Measurements from ENCODE around the gene HKDC1. TPM values are rescaled to one million over a fixed set of nuclear protein-coding genes. Genes with fewer than 3 reads are reported as not detected.

Gene HKDC1
- total RNA-seq, 4 donors from 2014 or later = 0.27 to 4.0 TPM; not detected in 2

DNA sequence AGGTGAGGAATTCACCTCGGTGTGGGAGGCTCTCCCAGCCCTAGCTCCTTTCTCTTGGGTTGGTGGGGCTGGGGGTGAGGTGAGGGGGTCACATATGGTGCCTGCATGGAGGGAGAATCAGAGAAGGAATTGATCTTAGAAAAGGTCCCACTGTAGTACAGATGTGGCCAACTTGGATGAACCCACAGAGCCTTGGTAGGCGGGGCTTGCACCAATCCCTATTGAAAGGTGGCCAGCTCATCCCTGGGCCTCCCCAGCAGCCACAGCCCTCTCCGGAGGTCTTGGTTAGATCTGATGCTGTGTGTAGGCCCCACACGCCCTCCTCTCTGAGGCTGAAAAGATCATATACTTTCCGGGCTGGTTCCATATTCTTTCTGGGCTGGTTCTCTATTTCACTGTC is 19.0 kb downstream of the HKDC1 start:
- H3K36me3 ChIP-seq = no peaks in the 10 kb centered on the region
- TF ChIP-seq, protein P1, sequence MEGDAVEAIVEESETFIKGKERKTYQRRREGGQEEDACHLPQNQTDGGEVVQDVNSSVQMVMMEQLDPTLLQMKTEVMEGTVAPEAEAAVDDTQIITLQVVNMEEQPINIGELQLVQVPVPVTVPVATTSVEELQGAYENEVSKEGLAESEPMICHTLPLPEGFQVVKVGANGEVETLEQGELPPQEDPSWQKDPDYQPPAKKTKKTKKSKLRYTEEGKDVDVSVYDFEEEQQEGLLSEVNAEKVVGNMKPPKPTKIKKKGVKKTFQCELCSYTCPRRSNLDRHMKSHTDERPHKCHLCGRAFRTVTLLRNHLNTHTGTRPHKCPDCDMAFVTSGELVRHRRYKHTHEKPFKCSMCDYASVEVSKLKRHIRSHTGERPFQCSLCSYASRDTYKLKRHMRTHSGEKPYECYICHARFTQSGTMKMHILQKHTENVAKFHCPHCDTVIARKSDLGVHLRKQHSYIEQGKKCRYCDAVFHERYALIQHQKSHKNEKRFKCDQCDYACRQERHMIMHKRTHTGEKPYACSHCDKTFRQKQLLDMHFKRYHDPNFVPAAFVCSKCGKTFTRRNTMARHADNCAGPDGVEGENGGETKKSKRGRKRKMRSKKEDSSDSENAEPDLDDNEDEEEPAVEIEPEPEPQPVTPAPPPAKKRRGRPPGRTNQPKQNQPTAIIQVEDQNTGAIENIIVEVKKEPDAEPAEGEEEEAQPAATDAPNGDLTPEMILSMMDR (IDR thresholded peaks at IDR 0.05) = no peak
- no peak for TF ChIP-seq POLR2A (IDR thresholded peaks at IDR 0.05)
- no peaks in the 10 kb centered on the region for H3K4me1 ChIP-seq
- no peaks in the 10 kb centered on the region for H3K27me3 ChIP-seq
- intact Hi-C loops (cut with DNase I; ENCODE audit: low total_unique reads) = loop anchor here (5.0 kb wide), 1 partner anchor 153 kb away; no protein-coding TSS in a partner anchor
- H3K9me3 ChIP-seq = no peaks in the 10 kb centered on the region
- H3K27ac ChIP-seq = no peak overlapping the region
- no peak for DNase-seq
- H3K4me3 ChIP-seq = no peak overlapping the region

- Histone ChIP-seq H3K4me3 (no peak overlapping the region), H3K36me3 (no peaks in the 10 kb centered on the region), H3K27me3 (no peaks in the 10 kb centered on the region), H3K4me1 (no peaks in the 10 kb centered on the region), H3K27ac (no peak overlapping the region), H3K9me3 (no peaks in the 10 kb centered on the region)
- no peak for DNase-seq
- intact Hi-C loops (cut with DNase I; ENCODE audit: low total_unique reads) = loop anchor here (5.0 kb wide), 1 partner anchor 152 kb away; no protein-coding TSS in a partner anchor
- TF ChIP-seq POLR2A (IDR thresholded peaks at IDR 0.05) = no peak
- TF ChIP-seq, protein P1 (IDR thresholded peaks at IDR 0.05) = no peak
Measured at GRCh38 chr10:69239816-69240434, 19.8 kb downstream of the HKDC1 start.

GRCh38 chr10:69240455-69240854 is 20.3 kb downstream of the HKDC1 start:
- H3K4me1 ChIP-seq = no peaks in the 10 kb centered on the region
- H3K36me3 ChIP-seq = no peaks in the 10 kb centered on the region
- TF ChIP-seq POLR2A (IDR thresholded peaks at IDR 0.05) = no peak
- TF ChIP-seq, protein P1 (IDR thresholded peaks at IDR 0.05) = no peak
- H3K4me3 ChIP-seq = no peak overlapping the region
- DNase-seq = no peak
- H3K27me3 ChIP-seq = no peaks in the 10 kb centered on the region
- intact Hi-C loops (cut with DNase I; ENCODE audit: low total_unique reads) = no loop called here
- H3K9me3 ChIP-seq = no peaks in the 10 kb centered on the region
- no peak overlapping the region for H3K27ac ChIP-seq

DNA sequence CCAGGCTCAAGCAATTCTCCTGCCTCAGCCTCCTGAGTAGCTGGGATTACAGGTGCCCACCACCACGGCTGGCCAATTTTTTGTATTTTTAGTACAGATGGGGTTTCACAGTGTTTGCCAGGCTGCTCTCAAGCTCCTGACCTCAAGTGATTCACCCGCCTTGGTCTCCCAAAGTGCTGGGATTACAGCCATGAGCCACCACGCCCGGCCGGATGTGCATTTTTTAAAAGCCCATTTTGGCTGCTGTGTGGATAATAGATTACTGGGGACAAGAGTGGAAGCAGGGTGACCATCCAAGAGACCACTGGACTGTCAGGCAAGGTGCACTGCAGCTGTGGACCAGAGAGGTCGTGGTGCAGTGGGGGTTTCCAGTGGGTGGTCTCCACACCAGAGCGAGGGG is 21.4 kb downstream of the HKDC1 start:
- no peak overlapping the region for H3K4me3 ChIP-seq
- H3K36me3 ChIP-seq = no peaks in the 10 kb centered on the region
- H3K27ac ChIP-seq = no peak overlapping the region
- intact Hi-C loops (cut with DNase I; ENCODE audit: low total_unique reads) = no loop called here
- TF ChIP-seq POLR2A (IDR thresholded peaks at IDR 0.05) = no peak
- TF ChIP-seq, protein P1 (IDR thresholded peaks at IDR 0.05) = no peak
- no peaks in the 10 kb centered on the region for H3K4me1 ChIP-seq
- DNase-seq = no peak
- no peaks in the 10 kb centered on the region for H3K27me3 ChIP-seq
- H3K9me3 ChIP-seq = no peaks in the 10 kb centered on the region

DNA sequence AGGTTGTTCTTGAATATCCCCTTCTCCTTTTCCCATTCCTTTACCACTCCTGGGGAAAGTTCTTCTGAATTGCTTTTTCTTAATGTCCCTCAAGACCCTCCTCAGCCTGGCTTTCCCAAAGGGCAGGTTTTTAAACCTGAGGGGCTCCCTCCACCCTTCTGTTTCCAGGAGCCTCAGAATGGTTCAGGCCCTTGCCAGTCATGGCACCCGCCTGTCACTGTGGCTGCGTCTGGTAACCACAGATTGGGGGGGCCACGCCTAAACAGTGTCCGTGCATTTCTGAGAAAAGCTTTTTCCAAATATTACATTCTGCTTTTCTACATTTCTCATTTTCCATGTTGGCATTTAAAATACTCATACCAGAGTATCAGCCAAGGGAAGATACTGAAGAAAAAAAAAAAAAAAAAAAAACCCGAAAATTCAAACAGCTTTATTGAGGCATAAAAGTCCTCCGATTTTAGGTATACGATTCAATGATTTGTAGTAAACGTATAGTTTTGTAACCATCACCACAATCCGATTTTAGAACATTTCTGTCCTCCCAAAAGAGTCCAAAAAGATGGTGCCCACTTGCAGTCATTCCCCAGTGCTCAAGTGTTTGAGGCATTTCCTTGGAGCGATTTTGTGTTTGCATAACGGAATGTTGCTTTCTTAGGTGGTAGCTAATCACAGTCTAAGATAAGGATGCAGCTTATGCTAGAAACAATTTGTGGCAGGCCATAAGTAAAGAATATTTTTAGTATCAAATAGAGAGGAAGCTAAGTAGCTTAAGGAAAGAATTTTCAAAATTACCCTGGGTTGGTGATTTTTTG is 22.1 kb downstream of the HKDC1 start:
- no peak for DNase-seq
- intact Hi-C loops (cut with DNase I; ENCODE audit: low total_unique reads) = no loop called here
- TF ChIP-seq, protein P1 (IDR thresholded peaks at IDR 0.05) = no peak
- no peak for TF ChIP-seq POLR2A (IDR thresholded peaks at IDR 0.05)
- Histone ChIP-seq H3K36me3 (no peaks in the 10 kb centered on the region), H3K9me3 (no peaks in the 10 kb centered on the region), H3K27ac (no peak overlapping the region), H3K4me3 (no peak overlapping the region), H3K4me1 (no peaks in the 10 kb centered on the region), H3K27me3 (no peaks in the 10 kb centered on the region)
